ENCODE results near the gene E2F1.

DNA sequence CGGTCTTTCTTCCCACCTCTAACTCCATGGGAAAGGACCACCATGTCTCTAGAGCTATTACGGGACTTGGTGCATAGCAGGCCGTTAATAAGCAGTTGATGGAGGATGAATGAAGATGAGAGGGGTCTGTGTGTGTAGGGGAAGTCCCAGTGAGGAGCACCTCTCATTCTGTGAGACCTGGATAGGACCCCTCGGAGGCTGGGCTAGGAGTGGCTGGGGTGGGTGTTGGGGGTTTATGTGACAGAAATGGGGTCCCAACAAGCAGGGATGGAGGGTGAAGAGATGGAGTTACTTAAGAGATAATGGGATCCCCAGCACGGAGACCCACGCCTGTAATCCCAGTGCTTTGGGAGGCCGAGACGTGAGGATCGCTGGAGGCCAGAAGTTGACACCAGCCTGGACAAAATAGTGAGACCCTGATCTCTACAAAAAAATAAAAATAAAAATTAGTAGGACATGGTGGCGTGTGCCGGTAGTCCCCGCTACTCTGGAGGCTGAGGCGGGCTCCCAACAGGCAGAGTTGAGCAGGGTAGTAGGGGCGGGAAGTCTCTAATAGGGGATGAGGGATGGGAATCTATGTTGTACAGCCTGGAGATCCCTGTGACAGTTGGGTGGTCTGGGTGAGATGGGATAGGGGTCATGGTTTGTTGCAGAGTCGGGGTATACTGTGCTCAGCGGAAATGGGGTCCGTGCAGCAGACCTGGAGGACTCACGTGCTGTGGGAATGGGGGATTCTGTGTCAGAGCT is 44.9 kb upstream of the E2F1 start:
- TF ChIP-seq EP300 (IDR thresholded peaks at IDR 0.05) (no peak), POLR2A (IDR thresholded peaks at IDR 0.05) (no peak)
- TF ChIP-seq, protein P1, sequence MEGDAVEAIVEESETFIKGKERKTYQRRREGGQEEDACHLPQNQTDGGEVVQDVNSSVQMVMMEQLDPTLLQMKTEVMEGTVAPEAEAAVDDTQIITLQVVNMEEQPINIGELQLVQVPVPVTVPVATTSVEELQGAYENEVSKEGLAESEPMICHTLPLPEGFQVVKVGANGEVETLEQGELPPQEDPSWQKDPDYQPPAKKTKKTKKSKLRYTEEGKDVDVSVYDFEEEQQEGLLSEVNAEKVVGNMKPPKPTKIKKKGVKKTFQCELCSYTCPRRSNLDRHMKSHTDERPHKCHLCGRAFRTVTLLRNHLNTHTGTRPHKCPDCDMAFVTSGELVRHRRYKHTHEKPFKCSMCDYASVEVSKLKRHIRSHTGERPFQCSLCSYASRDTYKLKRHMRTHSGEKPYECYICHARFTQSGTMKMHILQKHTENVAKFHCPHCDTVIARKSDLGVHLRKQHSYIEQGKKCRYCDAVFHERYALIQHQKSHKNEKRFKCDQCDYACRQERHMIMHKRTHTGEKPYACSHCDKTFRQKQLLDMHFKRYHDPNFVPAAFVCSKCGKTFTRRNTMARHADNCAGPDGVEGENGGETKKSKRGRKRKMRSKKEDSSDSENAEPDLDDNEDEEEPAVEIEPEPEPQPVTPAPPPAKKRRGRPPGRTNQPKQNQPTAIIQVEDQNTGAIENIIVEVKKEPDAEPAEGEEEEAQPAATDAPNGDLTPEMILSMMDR (IDR thresholded peaks at IDR 0.05): no peak

Measured in tibial nerve (tissue), 4 donors.